Activated CD4-positive, alpha-beta T cell treated with anti-CD3 and anti-CD28 coated beads, Interleukin-2, amount 10 ng/mL, durations not matched to agents 7 days and 5 days (primary cell): ENCODE data around the gene NPW. TPM values are rescaled to one million over a fixed set of nuclear protein-coding genes. Genes with fewer than 3 reads are reported as not detected.

ENCODE experiments used
- CTCF ChIA-PET: fragments of 350-600 bp; sonication (Branson Sonifier 250); formaldehyde crosslinking; loops from one replicate; lab custom pipeline; 2021; ENCODE audit warnings: antibody characterized with exemption; lab: Charles Lee
- POLR2A ChIA-PET: fragments of 350-600 bp; sonication (Branson Sonifier 250); formaldehyde crosslinking; loops from one replicate; lab custom pipeline; 2021; ENCODE audit warnings: antibody characterized with exemption; lab: Charles Lee
- DNase-seq: peaks from one replicate; pipeline ENCODE4 v3.0.0-alpha.2; 2020
- H3K27ac Mint-ChIP-seq: one replicate; pipeline ENCODE4 v1.8.0; 2021; ENCODE audit warnings: mild to moderate bottlenecking, moderate library complexity, mixed read lengths
- H3K27me3 Mint-ChIP-seq: one replicate; pipeline ENCODE4 v1.8.0; 2021; ENCODE audit warnings: mixed read lengths
- H3K36me3 Mint-ChIP-seq: one replicate; pipeline ENCODE4 v1.8.0; 2021; ENCODE audit warnings: low read depth, mixed read lengths
- H3K4me1 Mint-ChIP-seq: one replicate; pipeline ENCODE4 v1.8.0; 2021; ENCODE audit warnings: mixed read lengths
- H3K4me3 Mint-ChIP-seq: one replicate; pipeline ENCODE4 v1.8.0; 2021; ENCODE audit warnings: mild to moderate bottlenecking, moderate library complexity, mixed read lengths
- H3K9me3 Mint-ChIP-seq: one replicate; pipeline ENCODE4 v1.8.0; 2021; ENCODE audit warnings: mixed read lengths
- total RNA-seq, 2 experiments: library from RNA; stranded (reverse); gene quantifications; one replicate each; pipeline ENCODE4 v1.2.3, GENCODE V29; 2021

Gene NPW
- total RNA-seq, 2 experiments from 2014 or later: 0.42 to 0.69 TPM

GRCh38 chr16:2019921-2020831 is 591 bp downstream of the NPW start:
- no peaks in the 10 kb centered on the region for H3K36me3 Mint-ChIP-seq
- CTCF ChIA-PET: interaction anchor here (0.6 to 1.3 kb wide), 3 partner anchors 16 to 133 kb away, joined by 3 to 4 read pairs (median 4); no protein-coding TSS in a partner anchor
- peaks cover 30% of the 10 kb centered on the region for H3K27me3 Mint-ChIP-seq
- H3K4me3 Mint-ChIP-seq: no peak overlapping the region
- POLR2A ChIA-PET: no interaction called here
- H3K9me3 Mint-ChIP-seq: no peaks in the 10 kb centered on the region
- no peak for DNase-seq
- peaks cover 21% of the 10 kb centered on the region for H3K4me1 Mint-ChIP-seq
- H3K27ac Mint-ChIP-seq: no peak overlapping the region

DNA sequence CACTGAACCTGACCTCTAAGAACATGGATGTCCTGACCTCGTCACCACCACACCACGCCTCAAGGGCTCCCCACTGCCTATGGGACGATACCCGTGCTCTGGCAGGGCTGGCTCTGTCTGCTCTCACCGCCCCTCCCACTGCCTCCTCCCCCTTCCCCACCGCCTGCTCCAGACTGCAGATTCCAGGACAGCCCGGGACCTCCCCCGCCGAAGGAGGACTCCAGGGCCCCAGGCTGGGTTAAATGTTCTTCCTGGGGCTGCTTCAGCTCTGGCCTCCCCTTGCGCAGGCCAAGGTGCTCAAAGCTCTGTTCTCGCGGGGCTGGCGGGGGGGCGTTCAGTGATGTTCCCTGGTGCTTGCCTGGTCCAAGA is 3.1 kb downstream of the NPW start:
- H3K4me3 Mint-ChIP-seq: peak overlapping the region; percentile 55
- H3K27me3 Mint-ChIP-seq: peaks cover 39% of the 10 kb centered on the region
- DNase-seq: no peak
- no peak overlapping the region for H3K27ac Mint-ChIP-seq
- no peaks in the 10 kb centered on the region for H3K36me3 Mint-ChIP-seq
- no peaks in the 10 kb centered on the region for H3K9me3 Mint-ChIP-seq
- ChIA-PET CTCF (interaction anchor here (0.6 to 2.2 kb wide), 18 partner anchors 8 to 317 kb away, joined by 3 to 13 read pairs (median 3); partner anchors contain the start of genes MAPK8IP3, NTHL1, TRAF7 and TSC2), POLR2A (interaction anchor here (1.3 kb wide), 1 partner anchor 118 kb away, joined by 4 read pairs; no protein-coding TSS in a partner anchor)
- peaks cover 28% of the 10 kb centered on the region for H3K4me1 Mint-ChIP-seq

DNA sequence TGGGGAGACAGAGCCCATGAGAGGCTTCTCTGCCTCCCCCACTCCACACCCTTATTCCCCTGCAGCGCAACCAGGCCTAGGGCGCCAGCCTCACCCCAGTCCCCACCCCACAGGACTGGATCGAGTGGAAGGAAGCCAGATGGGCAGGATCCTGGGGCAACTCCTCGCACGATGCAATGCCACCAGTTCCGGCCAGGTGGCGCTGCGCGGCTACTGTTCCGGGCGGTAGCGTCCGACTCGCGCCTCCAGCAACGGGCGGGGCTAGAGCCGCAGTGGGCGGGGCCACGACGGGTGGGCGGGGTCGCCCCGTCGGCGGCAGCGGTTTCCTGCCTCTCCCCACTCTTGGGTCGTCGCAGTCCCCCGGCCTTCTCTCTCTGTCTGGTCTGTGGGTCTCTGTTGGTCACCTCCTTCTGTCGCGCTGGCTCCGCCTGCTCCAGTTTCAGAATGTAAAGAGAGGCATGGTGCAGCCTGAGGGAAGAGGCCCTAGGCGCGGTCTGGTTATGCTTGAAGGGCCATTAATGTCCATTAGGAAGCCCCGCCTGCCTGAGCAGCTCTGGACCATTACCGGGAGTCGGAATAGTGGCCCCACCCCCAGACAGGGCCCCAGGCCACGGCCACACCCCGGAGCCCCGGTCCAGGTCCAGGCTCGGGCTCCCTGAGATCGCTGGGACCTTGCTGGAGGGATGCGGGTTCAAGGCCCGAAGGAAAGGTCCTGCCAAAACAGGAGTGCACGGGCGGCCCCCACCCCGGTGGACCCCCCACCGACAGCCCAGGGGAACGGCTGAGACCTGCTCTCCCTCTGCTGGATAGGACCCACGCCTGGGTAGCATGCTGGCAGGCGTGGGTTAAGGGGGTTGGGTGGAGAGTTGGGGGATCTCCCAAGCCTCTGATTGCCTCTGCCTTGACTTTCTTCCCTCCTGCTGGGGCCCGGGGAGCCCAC is 3.8 kb downstream of the NPW start:
- CTCF ChIA-PET: interaction anchor here (0.6 to 2.8 kb wide), 18 partner anchors 10 to 317 kb away, joined by 3 to 13 read pairs (median 4); partner anchors contain the start of genes MAPK8IP3, NTHL1, TRAF7 and TSC2
- POLR2A ChIA-PET: interaction anchor here (0.8 to 1.3 kb wide), 3 partner anchors 58 to 131 kb away, joined by 3 to 4 read pairs (median 3); no protein-coding TSS in a partner anchor

GRCh38 chr16:2024032-2024420 is 4.4 kb downstream of the NPW start:
- Mint-ChIP-seq H3K9me3 (no peaks in the 10 kb centered on the region), H3K27me3 (peaks cover 41% of the 10 kb centered on the region), H3K4me1 (peaks cover 28% of the 10 kb centered on the region), H3K36me3 (no peaks in the 10 kb centered on the region), H3K27ac (peak overlapping the region; percentile 60), H3K4me3 (no peak overlapping the region)
- ChIA-PET POLR2A (interaction anchor here (0.8 to 1.1 kb wide), 2 partner anchors 59 to 130 kb away, joined by 3 read pairs; no protein-coding TSS in a partner anchor), CTCF (interaction anchor here (0.6 to 2.8 kb wide), 3 partner anchors 116 to 473 kb away, joined by 3 to 13 read pairs (median 8); no protein-coding TSS in a partner anchor)
- DNase-seq: no peak

More for the DNA sequence above, 3.8 kb downstream of the NPW start:
- Mint-ChIP-seq H3K9me3 (no peaks in the 10 kb centered on the region), H3K4me3 (peak overlapping the region; percentile 55), H3K4me1 (peaks cover 28% of the 10 kb centered on the region), H3K27ac (peak overlapping the region; percentile 67), H3K27me3 (peaks cover 44% of the 10 kb centered on the region), H3K36me3 (no peaks in the 10 kb centered on the region)
- DNase-seq: peak; percentile 94

GRCh38 chr16:2025251-2025650 is 5.7 kb downstream of the NPW start:
- no peak overlapping the region for H3K27ac Mint-ChIP-seq
- CTCF ChIA-PET: interaction anchor here (2.8 kb wide), 1 partner anchor 115 kb away, joined by 8 read pairs; no protein-coding TSS in a partner anchor
- H3K27me3 Mint-ChIP-seq: peaks cover 36% of the 10 kb centered on the region
- H3K4me1 Mint-ChIP-seq: peaks cover 28% of the 10 kb centered on the region
- DNase-seq: no peak
- H3K4me3 Mint-ChIP-seq: peak overlapping the region; percentile 51
- no peaks in the 10 kb centered on the region for H3K9me3 Mint-ChIP-seq
- H3K36me3 Mint-ChIP-seq: no peaks in the 10 kb centered on the region
- POLR2A ChIA-PET: no interaction called here

DNA sequence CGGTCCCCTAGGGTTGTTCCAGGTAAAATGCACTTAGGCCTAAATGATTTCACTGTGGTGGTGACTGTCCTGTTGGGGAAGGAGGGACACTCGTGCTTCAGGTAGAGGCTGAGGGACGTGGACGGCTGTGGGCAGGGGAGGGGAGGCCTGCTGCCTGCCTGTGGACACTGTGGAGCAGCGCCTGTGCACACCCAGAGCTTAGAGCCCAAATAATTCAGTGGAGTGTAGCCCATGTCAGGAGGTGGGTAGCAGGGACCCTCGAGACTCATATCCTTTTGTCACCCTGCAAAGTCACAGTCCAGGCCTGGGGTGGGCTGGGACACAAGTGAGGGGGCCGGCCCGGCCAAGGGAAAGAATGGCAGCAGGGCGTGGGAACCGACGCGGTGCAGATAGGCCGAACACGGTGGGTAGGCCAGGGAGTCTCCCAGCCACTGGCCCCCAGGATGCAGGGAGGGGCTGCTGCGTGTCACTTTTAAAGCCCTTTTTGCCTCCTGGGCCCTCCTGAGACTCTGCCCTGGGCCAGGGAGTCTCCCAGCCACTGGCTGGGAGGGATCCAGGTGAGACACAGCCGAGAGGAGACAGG is 6.4 kb downstream of the NPW start:
- no peaks in the 10 kb centered on the region for H3K36me3 Mint-ChIP-seq
- no peaks in the 10 kb centered on the region for H3K9me3 Mint-ChIP-seq
- H3K4me1 Mint-ChIP-seq: peaks cover 23% of the 10 kb centered on the region
- no peak for DNase-seq
- ChIA-PET POLR2A (interaction anchor here (0.9 kb wide), 1 partner anchor 130 kb away, joined by 3 read pairs; the partner anchor contains the start of gene TRAF7), CTCF (interaction anchor here (2.8 kb wide), 1 partner anchor 114 kb away, joined by 8 read pairs; no protein-coding TSS in a partner anchor)
- peak overlapping the region; percentile 51 for H3K4me3 Mint-ChIP-seq
- H3K27ac Mint-ChIP-seq: no peak overlapping the region
- H3K27me3 Mint-ChIP-seq: peaks cover 29% of the 10 kb centered on the region

GRCh38 chr16:2026461-2027023 is 7.0 kb downstream of the NPW start, which contains the start of gene NHERF2:
Gene NHERF2, plus strand, starts transcription at chr16:2026902. Its CDS starts 104 bp downstream, at chr16:2027006.
- no peak for DNase-seq
- Mint-ChIP-seq H3K4me1 (peaks cover 22% of the 10 kb centered on the region), H3K27me3 (peaks cover 26% of the 10 kb centered on the region), H3K9me3 (no peaks in the 10 kb centered on the region), H3K4me3 (peak within 1 kb of the TSS; percentile 51), H3K27ac (no peak within 1 kb of the TSS), H3K36me3 (no peaks in the 10 kb centered on the region)
- ChIA-PET CTCF (interaction anchor here (2.8 kb wide), 1 partner anchor 114 kb away, joined by 8 read pairs; no protein-coding TSS in a partner anchor), POLR2A (interaction anchor here (0.9 kb wide), 1 partner anchor 129 kb away, joined by 3 read pairs; the partner anchor contains the start of gene TRAF7)

GRCh38 chr16:2027024-2028010 is 7.7 kb downstream of the NPW start:
- Mint-ChIP-seq H3K27ac (no peak overlapping the region), H3K36me3 (no peaks in the 10 kb centered on the region), H3K4me3 (peak overlapping the region; percentile 51), H3K27me3 (peaks cover 22% of the 10 kb centered on the region), H3K9me3 (no peaks in the 10 kb centered on the region), H3K4me1 (peaks cover 22% of the 10 kb centered on the region)
- ChIA-PET CTCF (interaction anchor here (0.7 to 1.5 kb wide), 2 partner anchors 20 to 113 kb away, joined by 3 to 5 read pairs; partner anchors contain the start of genes NTHL1 and TSC2), POLR2A (interaction anchor here (0.9 kb wide), 1 partner anchor 128 kb away, joined by 3 read pairs; the partner anchor contains the start of gene TRAF7)
- DNase-seq: no peak

DNA sequence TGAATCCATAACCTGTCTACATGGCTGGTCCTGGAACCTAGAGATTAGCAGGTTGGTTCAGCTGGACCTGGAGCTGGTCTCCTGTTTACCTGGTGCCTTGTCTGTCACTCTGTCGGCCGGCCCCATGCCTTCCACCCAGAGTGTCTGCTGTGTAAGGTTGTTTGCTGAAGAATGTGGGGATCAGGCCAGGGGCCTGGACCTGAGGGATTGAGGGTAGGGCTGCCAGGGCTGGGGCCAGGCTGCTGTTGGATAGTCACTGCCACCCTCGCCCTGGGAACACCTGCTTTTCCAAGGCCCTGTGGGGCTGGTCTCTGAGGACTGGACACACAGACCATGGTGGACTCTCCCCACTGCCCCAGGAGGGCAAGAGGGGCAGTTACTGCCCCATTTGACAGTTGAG is 8.6 kb downstream of the NPW start:
- peaks cover 17% of the 10 kb centered on the region for H3K27me3 Mint-ChIP-seq
- no peak overlapping the region for H3K4me3 Mint-ChIP-seq
- DNase-seq: no peak
- CTCF ChIA-PET: interaction anchor here (1.5 kb wide), 1 partner anchor 112 kb away, joined by 5 read pairs; no protein-coding TSS in a partner anchor
- H3K4me1 Mint-ChIP-seq: peaks cover 16% of the 10 kb centered on the region
- no peaks in the 10 kb centered on the region for H3K9me3 Mint-ChIP-seq
- H3K36me3 Mint-ChIP-seq: no peaks in the 10 kb centered on the region
- H3K27ac Mint-ChIP-seq: no peak overlapping the region
- POLR2A ChIA-PET: no interaction called here

DNA sequence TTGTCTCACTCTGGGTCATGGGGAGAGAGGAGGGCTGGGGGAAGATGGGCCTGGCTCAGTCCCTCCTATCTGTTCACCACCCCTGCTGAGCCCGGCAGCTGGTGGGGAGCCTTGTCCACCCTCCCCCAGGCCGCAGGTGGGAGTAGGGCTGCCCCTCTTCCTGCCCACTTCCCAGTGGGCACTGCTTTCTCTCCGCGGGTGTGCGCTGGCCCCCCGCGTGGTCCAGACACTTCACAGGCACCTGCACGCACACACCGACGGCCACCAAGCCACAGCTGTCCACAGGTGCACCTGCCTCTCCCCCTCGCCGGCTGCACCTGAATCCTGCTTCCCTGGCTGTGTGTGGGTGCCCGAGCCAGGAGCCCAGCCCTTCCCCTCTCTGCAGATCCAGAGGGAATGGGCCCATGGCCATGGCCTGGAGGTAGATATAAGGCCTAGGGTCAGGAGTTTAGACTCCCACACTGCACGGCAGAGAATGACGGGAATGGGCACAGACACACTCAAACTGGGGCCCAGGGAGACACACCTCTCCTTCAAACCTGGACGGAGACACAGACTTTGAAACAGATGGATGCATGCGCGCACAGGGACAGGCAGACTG is 9.1 kb downstream of the NPW start:
- DNase-seq: no peak
- Mint-ChIP-seq H3K4me1 (peaks cover 13% of the 10 kb centered on the region), H3K9me3 (no peaks in the 10 kb centered on the region), H3K36me3 (no peaks in the 10 kb centered on the region), H3K27ac (no peak overlapping the region), H3K4me3 (no peak overlapping the region), H3K27me3 (peaks cover 17% of the 10 kb centered on the region)
- CTCF ChIA-PET: interaction anchor here (1.1 to 1.5 kb wide), 2 partner anchors 112 kb away, joined by 3 to 5 read pairs; no protein-coding TSS in a partner anchor
- POLR2A ChIA-PET: no interaction called here
